ENCODE data around the gene GRB10.

Gene GRB10

GRCh38 chr7:50674896-50675835 lies 107.5 kb downstream of the GRB10 start:
- Mint-ChIP-seq H3K9me3 (no peaks in the 10 kb centered on the region), H3K4me3 (no peak overlapping the region), H3K27ac (peak overlapping the region; percentile 54), H3K4me1 (no peaks in the 10 kb centered on the region), H3K36me3 (no peaks in the 10 kb centered on the region)
- no peak for ATAC-seq
- DNase-seq (ENCODE audit: low spot score in 2 of 2) = no peak

- Mint-ChIP-seq H3K4me1 (no peaks in the 10 kb centered on the region), H3K9me3 (no peaks in the 10 kb centered on the region), H3K4me3 (no peak overlapping the region), H3K27ac (peak overlapping the region; percentile 33), H3K36me3 (peaks cover 6% of the 10 kb centered on the region)
- no peak for DNase-seq (ENCODE audit: low spot score in 2 of 2)
- ATAC-seq = no peak
Observed at GRCh38 chr7:50674299-50674698, 108.4 kb downstream of the GRB10 start.

- H3K4me3 Mint-ChIP-seq = no peak overlapping the region
- no peak overlapping the region for H3K27ac Mint-ChIP-seq
- no peaks in the 10 kb centered on the region for H3K9me3 Mint-ChIP-seq
- ATAC-seq (no peak), DNase-seq (ENCODE audit: low spot score in 2 of 2) (no peak)
- H3K36me3 Mint-ChIP-seq = peaks cover 6% of the 10 kb centered on the region
- H3K4me1 Mint-ChIP-seq = no peaks in the 10 kb centered on the region
Observed at GRCh38 chr7:50673096-50673495, 109.6 kb downstream of the GRB10 start.

- DNase-seq (ENCODE audit: low spot score in 2 of 2) (no peak), ATAC-seq (no peak)
- H3K27ac Mint-ChIP-seq = no peak overlapping the region
- H3K4me1 Mint-ChIP-seq = no peaks in the 10 kb centered on the region
- no peaks in the 10 kb centered on the region for H3K9me3 Mint-ChIP-seq
- H3K4me3 Mint-ChIP-seq = no peak overlapping the region
- H3K36me3 Mint-ChIP-seq = peaks cover 6% of the 10 kb centered on the region
Observed at GRCh38 chr7:50672045-50672444, 110.7 kb downstream of the GRB10 start.

GRCh38 chr7:50671386-50671785 lies 111.3 kb downstream of the GRB10 start:
- Mint-ChIP-seq H3K4me3 (no peak overlapping the region), H3K9me3 (no peaks in the 10 kb centered on the region), H3K4me1 (no peaks in the 10 kb centered on the region), H3K36me3 (peaks cover 6% of the 10 kb centered on the region), H3K27ac (no peak overlapping the region)
- no peak for DNase-seq (ENCODE audit: low spot score in 2 of 2)
- ATAC-seq = no peak

- Mint-ChIP-seq H3K9me3 (no peaks in the 10 kb centered on the region), H3K4me1 (peaks cover 15% of the 10 kb centered on the region), H3K4me3 (no peak overlapping the region), H3K36me3 (peaks cover 6% of the 10 kb centered on the region), H3K27ac (no peak overlapping the region)
- ATAC-seq (no peak), DNase-seq (ENCODE audit: low spot score in 2 of 2) (no peak)
Observed at GRCh38 chr7:50669890-50670289, 112.8 kb downstream of the GRB10 start.

GRCh38 chr7:50667789-50668226 lies 114.9 kb downstream of the GRB10 start:
- no peak for DNase-seq (ENCODE audit: low spot score in 2 of 2)
- no peaks in the 10 kb centered on the region for H3K9me3 Mint-ChIP-seq
- peaks cover 11% of the 10 kb centered on the region for H3K36me3 Mint-ChIP-seq
- H3K27ac Mint-ChIP-seq = no peak overlapping the region
- no peak overlapping the region for H3K4me3 Mint-ChIP-seq
- peaks cover 35% of the 10 kb centered on the region for H3K4me1 Mint-ChIP-seq
- ATAC-seq = no peak

- ATAC-seq = no peak
- peaks cover 11% of the 10 kb centered on the region for H3K36me3 Mint-ChIP-seq
- peaks cover 40% of the 10 kb centered on the region for H3K4me1 Mint-ChIP-seq
- no peak overlapping the region for H3K4me3 Mint-ChIP-seq
- DNase-seq (ENCODE audit: low spot score in 2 of 2) = no peak
- H3K9me3 Mint-ChIP-seq = no peaks in the 10 kb centered on the region
- no peak overlapping the region for H3K27ac Mint-ChIP-seq
Observed at GRCh38 chr7:50667338-50667737, 115.4 kb downstream of the GRB10 start.

GRCh38 chr7:50666124-50666496 lies 116.6 kb downstream of the GRB10 start:
- Mint-ChIP-seq H3K4me1 (peaks cover 52% of the 10 kb centered on the region), H3K36me3 (peaks cover 11% of the 10 kb centered on the region), H3K27ac (no peak overlapping the region), H3K9me3 (no peaks in the 10 kb centered on the region), H3K4me3 (no peak overlapping the region)
- DNase-seq (ENCODE audit: low spot score in 2 of 2) (no peak), ATAC-seq (no peak)

- no peaks in the 10 kb centered on the region for H3K9me3 Mint-ChIP-seq
- ATAC-seq (no peak), DNase-seq (ENCODE audit: low spot score in 2 of 2) (no peak)
- peaks cover 11% of the 10 kb centered on the region for H3K36me3 Mint-ChIP-seq
- peak overlapping the region; percentile 81 for H3K4me3 Mint-ChIP-seq
- H3K27ac Mint-ChIP-seq = peak overlapping the region; percentile 54
- H3K4me1 Mint-ChIP-seq = peaks cover 58% of the 10 kb centered on the region
Observed at GRCh38 chr7:50665403-50666123, 117.1 kb downstream of the GRB10 start.

GRCh38 chr7:50664937-50665336 lies 117.8 kb downstream of the GRB10 start:
- H3K27ac Mint-ChIP-seq = peak overlapping the region; percentile 54
- peaks cover 64% of the 10 kb centered on the region for H3K4me1 Mint-ChIP-seq
- peak overlapping the region; percentile 81 for H3K4me3 Mint-ChIP-seq
- DNase-seq (ENCODE audit: low spot score in 2 of 2) (no peak), ATAC-seq (peak; percentile 3)
- peaks cover 15% of the 10 kb centered on the region for H3K36me3 Mint-ChIP-seq
- H3K9me3 Mint-ChIP-seq = no peaks in the 10 kb centered on the region

GRCh38 chr7:50664461-50664922 lies 118.2 kb downstream of the GRB10 start:
- H3K36me3 Mint-ChIP-seq = peaks cover 11% of the 10 kb centered on the region
- H3K4me1 Mint-ChIP-seq = peaks cover 69% of the 10 kb centered on the region
- peak overlapping the region; percentile 81 for H3K4me3 Mint-ChIP-seq
- H3K9me3 Mint-ChIP-seq = no peaks in the 10 kb centered on the region
- peak overlapping the region; percentile 54 for H3K27ac Mint-ChIP-seq
- ATAC-seq (peak; percentile 86), DNase-seq (ENCODE audit: low spot score in 2 of 2) (peak; percentile 5 to 71)

- DNase-seq (ENCODE audit: low spot score in 2 of 2) = no peak
- H3K4me1 Mint-ChIP-seq = peaks cover 71% of the 10 kb centered on the region
- peak overlapping the region; percentile 81 for H3K4me3 Mint-ChIP-seq
- no peaks in the 10 kb centered on the region for H3K9me3 Mint-ChIP-seq
- no peak for ATAC-seq
- peak overlapping the region; percentile 71 for H3K27ac Mint-ChIP-seq
- H3K36me3 Mint-ChIP-seq = peaks cover 11% of the 10 kb centered on the region
Observed at GRCh38 chr7:50663396-50664102, 119.1 kb downstream of the GRB10 start.

- H3K4me3 Mint-ChIP-seq = peak overlapping the region; percentile 81
- peaks cover 71% of the 10 kb centered on the region for H3K4me1 Mint-ChIP-seq
- peak overlapping the region; percentile 71 for H3K27ac Mint-ChIP-seq
- H3K9me3 Mint-ChIP-seq = no peaks in the 10 kb centered on the region
- DNase-seq (ENCODE audit: low spot score in 2 of 2) = no peak
- no peak for ATAC-seq
- peaks cover 11% of the 10 kb centered on the region for H3K36me3 Mint-ChIP-seq
Observed at GRCh38 chr7:50662996-50663395, 119.7 kb downstream of the GRB10 start.

- H3K4me3 Mint-ChIP-seq = peak overlapping the region; percentile 81
- peaks cover 11% of the 10 kb centered on the region for H3K36me3 Mint-ChIP-seq
- H3K4me1 Mint-ChIP-seq = peaks cover 71% of the 10 kb centered on the region
- H3K27ac Mint-ChIP-seq = peak overlapping the region; percentile 83
- ATAC-seq (peak; percentile 56), DNase-seq (ENCODE audit: low spot score in 2 of 2) (peak in 1 of 2 donors; percentile 70)
- H3K9me3 Mint-ChIP-seq = no peaks in the 10 kb centered on the region
Observed at GRCh38 chr7:50662041-50662694, 120.5 kb downstream of the GRB10 start.
